Tibial artery (tissue), 4 donors: ENCODE measurements around the gene SKIDA1.
"Not testable (repeated sequence)": the region's sequence is repeated elsewhere in the genome, so short reads cannot be mapped to it uniquely, and the experiment has no call there.

Source experiments
- DNase-seq, 2 donors: peaks; one replicate each; pipeline ENCODE4 v3.0.0-alpha.2; 2019
- H3K27ac ChIP-seq, 2 donors: fragments of 200-600 bp; sonication (generic) in 1 of 2; 1 replicate in 1 of 2; 2 replicates in 1 of 2; pipeline ENCODE4 v1.5.1; 2018 to 2019; ENCODE audit warnings: mild to moderate bottlenecking in 1 of 2
- H3K27me3 ChIP-seq, 2 donors: fragments of 200-600 bp; sonication (generic) in 1 of 2; one replicate each; pipeline versions ENCODE4 v1.5.1 to v1.6.0; 2016 to 2019
- H3K36me3 ChIP-seq, 3 donors: fragments of 200-600 bp; sonication (generic) in 2 of 3; one replicate each; pipeline ENCODE4 v1.5.1; 2016 to 2019; ENCODE audit warnings: mild to moderate bottlenecking in 2 of 3
- H3K4me1 ChIP-seq, 4 donors: fragments of 200-600 bp; sonication (generic) in 2 of 4; 1 replicate in 3 of 4; 2 replicates in 1 of 4; pipeline ENCODE4 v1.5.1; 2016 to 2019
- H3K4me3 ChIP-seq, 2 donors: fragments of 200-600 bp; sonication (generic) in 1 of 2; 1 replicate in 1 of 2; 2 replicates in 1 of 2; pipeline ENCODE4 v1.5.1; 2018 to 2019; ENCODE audit warnings: mild to moderate bottlenecking in 2 of 2
- H3K9me3 ChIP-seq, 3 donors: fragments of 200-600 bp; sonication (generic) in 1 of 3; one replicate each; pipeline ENCODE4 v1.5.1; 2016 to 2019
- intact Hi-C: fragments of 100-400 bp; cut with DNase I; formaldehyde crosslinking; loops from one replicate; pipeline ENCODE4 v1.15.0; 2023; ENCODE audit warnings: low total_unique reads
- TF ChIP-seq, protein P1 (sequence below), 2 experiments: fragments of 200-600 bp in 1 of 2; fragments of 450-650 bp in 1 of 2; IDR thresholded peaks; one replicate each; pipeline ENCODE4 v1.5.1; 2017 to 2019; ENCODE audit warnings: antibody characterized with exemption in 2 of 2, mild to moderate bottlenecking in 1 of 2, moderate library complexity in 1 of 2

The SKIDA1 gene

GRCh38 chr10:21525367-21526187 lies at the start of gene SKIDA1:
Gene SKIDA1 (minus strand): TSS chr10:21525682. CDS start chr10:21517822, 7,860 bp downstream.
- intact Hi-C loops = no loop called here
- Histone ChIP-seq H3K36me3 (no peaks in the 10 kb centered on the region), H3K27me3 (peaks cover 0 to 28% of the 10 kb centered on the region in 2 donors), H3K27ac (peak within 1 kb of the TSS; percentile 92 to 99), H3K4me1 (no peaks in the 10 kb centered on the region), H3K9me3 (no peaks in the 10 kb centered on the region), H3K4me3 (peak within 1 kb of the TSS; percentile 83 to 90)
- TF ChIP-seq, protein P1, sequence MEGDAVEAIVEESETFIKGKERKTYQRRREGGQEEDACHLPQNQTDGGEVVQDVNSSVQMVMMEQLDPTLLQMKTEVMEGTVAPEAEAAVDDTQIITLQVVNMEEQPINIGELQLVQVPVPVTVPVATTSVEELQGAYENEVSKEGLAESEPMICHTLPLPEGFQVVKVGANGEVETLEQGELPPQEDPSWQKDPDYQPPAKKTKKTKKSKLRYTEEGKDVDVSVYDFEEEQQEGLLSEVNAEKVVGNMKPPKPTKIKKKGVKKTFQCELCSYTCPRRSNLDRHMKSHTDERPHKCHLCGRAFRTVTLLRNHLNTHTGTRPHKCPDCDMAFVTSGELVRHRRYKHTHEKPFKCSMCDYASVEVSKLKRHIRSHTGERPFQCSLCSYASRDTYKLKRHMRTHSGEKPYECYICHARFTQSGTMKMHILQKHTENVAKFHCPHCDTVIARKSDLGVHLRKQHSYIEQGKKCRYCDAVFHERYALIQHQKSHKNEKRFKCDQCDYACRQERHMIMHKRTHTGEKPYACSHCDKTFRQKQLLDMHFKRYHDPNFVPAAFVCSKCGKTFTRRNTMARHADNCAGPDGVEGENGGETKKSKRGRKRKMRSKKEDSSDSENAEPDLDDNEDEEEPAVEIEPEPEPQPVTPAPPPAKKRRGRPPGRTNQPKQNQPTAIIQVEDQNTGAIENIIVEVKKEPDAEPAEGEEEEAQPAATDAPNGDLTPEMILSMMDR (IDR thresholded peaks at IDR 0.05) = no peak
- peak; percentile 82 to 91 for DNase-seq

DNA sequence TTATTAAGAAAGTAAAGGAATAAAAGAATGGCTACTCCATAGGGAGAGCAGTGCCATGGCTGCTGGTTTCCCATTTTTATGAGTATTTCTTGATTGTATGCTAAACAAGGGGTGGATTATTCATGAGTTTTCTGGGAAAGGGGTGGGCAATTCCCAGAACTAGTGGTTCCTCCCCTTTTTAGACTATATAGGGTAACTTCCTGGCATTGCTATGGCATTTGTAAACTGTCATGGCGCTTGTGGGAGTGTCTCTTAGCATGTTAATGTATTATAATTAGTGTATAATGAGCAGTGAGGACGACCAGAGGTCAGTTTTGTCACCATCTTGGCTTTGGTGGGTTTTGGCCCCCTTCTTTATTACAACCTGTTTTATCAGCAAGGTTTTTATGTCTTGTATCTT lies 49.0 kb upstream of the SKIDA1 start:
- H3K27ac ChIP-seq, H3K9me3 ChIP-seq, H3K36me3 ChIP-seq, DNase-seq, H3K4me3 ChIP-seq, intact Hi-C loops, H3K27me3 ChIP-seq: not testable (repeated sequence)
- H3K4me1 ChIP-seq = peaks cover 0 to 25% (median 12%) of the 10 kb centered on the region in 4 donors

DNA sequence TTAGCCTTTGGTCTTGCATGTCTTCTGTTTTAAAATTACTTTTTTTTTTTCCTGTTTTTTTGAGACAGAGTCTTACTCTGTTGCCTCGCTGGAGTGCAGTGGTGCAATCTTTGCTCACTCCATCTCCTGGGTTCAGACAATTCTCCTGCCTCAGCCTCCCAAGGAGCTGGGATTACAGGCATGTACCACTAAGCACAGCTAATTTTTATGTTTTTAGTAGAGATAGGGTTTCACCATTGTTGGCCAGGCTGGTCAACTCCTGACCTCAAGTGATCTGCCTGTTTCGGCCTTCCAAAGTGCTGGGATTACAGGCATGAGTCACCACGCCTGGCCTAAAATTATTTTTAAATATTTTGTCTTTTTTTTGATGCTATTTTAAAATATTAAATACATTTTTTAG lies 47.1 kb upstream of the SKIDA1 start:
- no peak overlapping the region for H3K4me3 ChIP-seq
- DNase-seq = peak; percentile 71 to 76
- no peaks in the 10 kb centered on the region for H3K9me3 ChIP-seq
- TF ChIP-seq, protein P1 (IDR thresholded peaks at IDR 0.05) = no peak
- no peaks in the 10 kb centered on the region for H3K27me3 ChIP-seq
- intact Hi-C loops = no loop called here
- H3K36me3 ChIP-seq = no peaks in the 10 kb centered on the region
- peak overlapping the region in 1 of 2 donors; percentile 2 for H3K27ac ChIP-seq
- peaks cover 0 to 30% (median 12%) of the 10 kb centered on the region in 4 donors for H3K4me1 ChIP-seq

DNA sequence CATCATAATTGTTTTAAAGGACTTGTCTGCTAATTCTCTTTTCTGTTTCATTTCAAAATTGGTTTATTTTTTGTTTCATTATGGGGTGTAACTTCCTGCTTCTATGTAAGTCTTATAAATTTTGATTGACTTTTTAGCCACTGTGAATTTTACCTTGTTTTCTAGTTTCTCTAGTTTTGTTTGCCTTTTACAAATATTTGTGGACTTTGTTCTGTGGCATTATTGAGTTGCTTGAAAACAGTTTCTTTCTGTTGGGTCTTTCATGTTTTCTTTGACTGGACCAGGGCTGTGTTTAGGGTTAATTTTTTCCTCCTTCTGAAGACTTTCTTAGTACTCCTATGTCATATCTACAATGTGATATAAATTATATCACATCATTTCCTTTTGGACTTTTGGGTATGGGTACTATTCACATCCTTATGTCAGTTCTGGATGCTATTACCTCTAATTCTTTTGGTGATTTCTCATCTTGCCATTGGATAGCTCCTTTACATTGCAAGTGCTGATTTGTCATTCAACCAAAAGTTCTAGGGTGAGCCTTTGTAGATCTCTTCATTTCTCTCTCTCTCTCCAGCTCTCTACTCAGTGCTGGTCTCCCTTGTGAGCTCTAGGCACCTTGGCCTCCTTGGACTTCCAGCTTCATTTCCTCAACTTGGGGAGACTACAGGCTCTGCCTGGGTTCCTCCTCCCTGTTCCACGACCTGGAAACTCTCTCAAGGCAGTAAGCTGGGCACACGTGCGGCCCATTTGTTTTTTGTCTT lies 45.5 kb upstream of the SKIDA1 start:
- Histone ChIP-seq H3K4me3 (no peak overlapping the region), H3K9me3 (no peaks in the 10 kb centered on the region), H3K4me1 (peaks cover 0 to 42% (median 12%) of the 10 kb centered on the region in 4 donors), H3K27me3 (no peaks in the 10 kb centered on the region), H3K27ac (no peak overlapping the region), H3K36me3 (no peaks in the 10 kb centered on the region)
- DNase-seq = no peak
- TF ChIP-seq, protein P1 (IDR thresholded peaks at IDR 0.05) = no peak
- intact Hi-C loops = no loop called here

DNA sequence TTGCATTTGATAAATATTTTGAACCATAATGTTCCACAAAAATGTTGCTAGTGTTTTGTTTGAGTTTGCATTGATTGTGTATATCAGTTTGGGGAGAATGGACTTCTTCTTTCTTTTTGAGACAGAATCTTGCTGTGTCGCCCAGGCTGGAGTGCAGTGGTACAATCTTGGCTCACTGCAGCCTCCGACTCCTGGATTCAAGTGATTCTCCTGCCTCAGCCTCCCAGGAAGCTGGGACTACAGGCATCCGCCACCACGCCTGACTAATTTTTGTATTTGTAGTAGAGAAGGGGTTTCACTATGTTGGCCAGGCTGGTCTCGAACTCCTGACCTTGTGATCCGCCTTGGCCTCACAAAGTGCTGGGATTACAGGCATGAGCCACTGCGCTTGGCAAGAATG lies 33.5 kb upstream of the SKIDA1 start:
- H3K27ac ChIP-seq, intact Hi-C loops, H3K27me3 ChIP-seq, H3K9me3 ChIP-seq, H3K4me3 ChIP-seq: not testable (repeated sequence)
- H3K36me3 ChIP-seq = peaks cover 16 to 27% (median 19%) of the 10 kb centered on the region in 3 donors
- DNase-seq = peak in 1 of 2 donors; percentile 38
- peaks cover 0 to 10% (median 0%) of the 10 kb centered on the region in 4 donors for H3K4me1 ChIP-seq

DNA sequence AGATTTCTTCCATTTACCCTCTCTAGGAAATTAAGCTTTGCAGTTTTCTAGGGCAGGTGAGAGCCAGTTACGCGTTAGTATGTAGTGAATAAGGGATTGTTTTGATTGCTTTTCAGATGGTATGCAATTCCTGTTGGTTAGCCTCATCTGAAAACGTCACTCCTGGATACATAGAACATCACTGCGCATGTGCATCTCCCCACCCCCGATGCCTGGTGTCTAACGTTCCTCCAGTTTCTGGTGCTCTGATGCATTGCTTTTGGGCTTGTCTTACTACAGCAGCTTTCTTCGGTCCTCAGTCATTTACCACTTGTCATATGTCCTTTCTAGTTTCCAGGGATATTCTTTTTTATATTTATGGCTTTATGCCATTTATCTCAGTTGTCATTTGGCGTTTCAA lies 31.0 kb upstream of the SKIDA1 start:
- Histone ChIP-seq H3K36me3 (peaks cover 16 to 45% (median 30%) of the 10 kb centered on the region in 3 donors), H3K4me3 (no peak overlapping the region), H3K27ac (no peak overlapping the region), H3K9me3 (no peaks in the 10 kb centered on the region), H3K27me3 (no peaks in the 10 kb centered on the region), H3K4me1 (peaks cover 0 to 11% (median under 1%) of the 10 kb centered on the region in 4 donors)
- TF ChIP-seq, protein P1 (IDR thresholded peaks at IDR 0.05) = no peak
- intact Hi-C loops = no loop called here
- no peak for DNase-seq
